Caco-2 (cell line): ENCODE results near the gene MPPE1. TPM values are rescaled to one million over a fixed set of nuclear protein-coding genes. Genes with fewer than 3 reads are reported as not detected.
A peak's percentile ranks its signal among the peaks of the same experiment; 100 is the strongest.

Experiments
- BruUV-seq: library from RNA; stranded (reverse); fragments of 400-500 nt; replicated peaks from 2 replicates; lab custom pipeline; 2021; lab: Mats Ljungman, UMichigan
- CTCF ChIA-PET: fragments of 300-600 bp; sonication (Branson Sonifier 250); formaldehyde crosslinking; loops from one replicate; lab custom pipeline; 2022; ENCODE audit warnings: antibody characterized with exemption; lab: Charles Lee
- POLR2A ChIA-PET: fragments of 300-600 bp; sonication (Branson Sonifier 250); formaldehyde crosslinking; loops from one replicate; lab custom pipeline; 2022; ENCODE audit warnings: antibody characterized with exemption; lab: Charles Lee
- DNase-seq, 2 experiments: peaks; one replicate each; pipeline versions ENCODE4 v3.0.0 to v3.0.0-alpha.2; 2020 to 2022
- H3K27me3 ChIP-seq: replicated peaks from 2 replicates; pipeline ENCODE4 v1.6.0; 2011; ENCODE audit warnings: low read length; ENCODE audit not compliant: control insufficient read depth, insufficient read depth
- H3K36me3 ChIP-seq: 2 replicates; pipeline ENCODE4 v1.5.1; 2011; ENCODE audit warnings: low read length; ENCODE audit not compliant: control insufficient read depth, insufficient read depth
- H3K4me1 ChIP-seq: fragments of 250-450 bp; sonication (Bioruptor Pico); 2 replicates; pipeline ENCODE4 v1.5.1; 2020; ENCODE audit warnings: mild to moderate bottlenecking
- H3K4me3 ChIP-seq: 2 replicates; pipeline ENCODE4 v1.5.1; 2011; ENCODE audit warnings: low read depth, mild to moderate bottlenecking, control low read depth, low read length
- H3K9me3 ChIP-seq: fragments of 250-450 bp; sonication (Bioruptor Pico); 2 replicates; pipeline ENCODE4 v1.5.1; 2020; ENCODE audit warnings: mild to moderate bottlenecking, moderate library complexity
- H3K27ac Mint-ChIP-seq: one replicate; pipeline ENCODE4 v1.8.0; 2022; ENCODE audit warnings: mixed read lengths; ENCODE audit not compliant: unreplicated experiment
- H3K27me3 Mint-ChIP-seq: one replicate; pipeline ENCODE4 v1.8.0; 2022; ENCODE audit warnings: mixed read lengths; ENCODE audit not compliant: insufficient read depth, unreplicated experiment
- H3K36me3 Mint-ChIP-seq: one replicate; pipeline ENCODE4 v1.8.0; 2022; ENCODE audit warnings: mild to moderate bottlenecking, mixed read lengths; ENCODE audit not compliant: insufficient read depth, unreplicated experiment
- H3K4me1 Mint-ChIP-seq: one replicate; pipeline ENCODE4 v1.8.0; 2022; ENCODE audit warnings: low read depth, mixed read lengths; ENCODE audit not compliant: unreplicated experiment
- H3K4me3 Mint-ChIP-seq: one replicate; pipeline ENCODE4 v1.8.0; 2022; ENCODE audit warnings: mild to moderate bottlenecking, moderate library complexity, mixed read lengths; ENCODE audit not compliant: unreplicated experiment
- H3K9me3 Mint-ChIP-seq: one replicate; pipeline ENCODE4 v1.8.0; 2022; ENCODE audit warnings: mixed read lengths; ENCODE audit not compliant: unreplicated experiment
- intact Hi-C: fragments of 100-400 bp; cut with micrococcal nuclease; formaldehyde crosslinking; loops from one replicate; pipeline ENCODE4 v1.10.0; 2022; ENCODE audit not compliant: unreplicated experiment
- total RNA-seq: library from RNA; stranded (reverse); gene quantifications from 2 replicates; pipeline ENCODE4 v1.2.3, GENCODE V29; 2022
- TF ChIP-seq, protein P1 (sequence below), 2 experiments: fragments of 200-600 bp in 1 of 2; IDR thresholded peaks; 1 replicate in 1 of 2; 2 replicates in 1 of 2; pipeline versions ENCODE4 v1.5.1 to v1.8.0; 2011 to 2022; ENCODE audit warnings: antibody characterized with exemption in 1 of 2, control low read depth in 1 of 2, inconsistent platforms in 1 of 2, low read depth in 1 of 2, low read length in 1 of 2, mild to moderate bottlenecking in 1 of 2, moderate library complexity in 1 of 2; ENCODE audit not compliant: insufficient read depth in 1 of 2, severe bottlenecking in 1 of 2, unreplicated experiment in 1 of 2

MPPE1 gene
- total RNA-seq, 1 experiment from 2014 or later: 52.6 TPM

DNA sequence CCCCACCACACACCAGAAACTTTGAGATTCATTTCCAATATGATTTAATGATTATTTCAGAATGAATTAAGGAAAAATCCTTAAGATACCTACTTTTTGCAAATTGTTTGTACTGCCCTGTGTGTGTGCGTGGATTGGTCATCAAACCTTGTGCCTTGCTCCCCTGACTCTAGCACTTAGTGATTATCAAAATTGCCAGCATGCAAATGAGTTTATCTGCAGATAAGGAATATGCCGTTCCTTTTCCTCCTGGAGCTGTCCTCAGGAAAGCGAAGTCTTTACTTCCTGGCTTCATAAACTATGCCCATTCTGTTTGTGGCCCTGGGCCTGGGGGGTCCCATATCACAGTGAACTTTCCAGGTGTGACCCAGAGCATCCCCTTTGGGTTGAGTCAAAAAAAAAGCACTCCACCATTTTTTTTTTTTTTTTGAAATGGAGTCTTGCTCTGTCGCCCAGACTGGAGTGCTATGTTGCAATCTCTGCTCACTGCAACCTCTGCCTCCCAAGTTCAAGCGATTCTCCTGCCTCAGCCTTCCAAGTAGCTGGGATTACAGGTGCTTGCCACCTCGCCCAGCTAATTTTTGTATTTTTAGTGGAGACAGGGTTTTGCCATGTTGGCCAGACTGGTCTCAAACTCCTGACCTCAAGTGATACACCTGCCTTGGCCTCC is 45.5 kb downstream of the MPPE1 start:
- peaks cover 12% of the 10 kb centered on the region for H3K36me3 Mint-ChIP-seq
- peaks cover 37% of the 10 kb centered on the region for H3K4me1 Mint-ChIP-seq
- no peak for DNase-seq
- no peaks in the 10 kb centered on the region for H3K27me3 Mint-ChIP-seq
- TF ChIP-seq, protein P1, sequence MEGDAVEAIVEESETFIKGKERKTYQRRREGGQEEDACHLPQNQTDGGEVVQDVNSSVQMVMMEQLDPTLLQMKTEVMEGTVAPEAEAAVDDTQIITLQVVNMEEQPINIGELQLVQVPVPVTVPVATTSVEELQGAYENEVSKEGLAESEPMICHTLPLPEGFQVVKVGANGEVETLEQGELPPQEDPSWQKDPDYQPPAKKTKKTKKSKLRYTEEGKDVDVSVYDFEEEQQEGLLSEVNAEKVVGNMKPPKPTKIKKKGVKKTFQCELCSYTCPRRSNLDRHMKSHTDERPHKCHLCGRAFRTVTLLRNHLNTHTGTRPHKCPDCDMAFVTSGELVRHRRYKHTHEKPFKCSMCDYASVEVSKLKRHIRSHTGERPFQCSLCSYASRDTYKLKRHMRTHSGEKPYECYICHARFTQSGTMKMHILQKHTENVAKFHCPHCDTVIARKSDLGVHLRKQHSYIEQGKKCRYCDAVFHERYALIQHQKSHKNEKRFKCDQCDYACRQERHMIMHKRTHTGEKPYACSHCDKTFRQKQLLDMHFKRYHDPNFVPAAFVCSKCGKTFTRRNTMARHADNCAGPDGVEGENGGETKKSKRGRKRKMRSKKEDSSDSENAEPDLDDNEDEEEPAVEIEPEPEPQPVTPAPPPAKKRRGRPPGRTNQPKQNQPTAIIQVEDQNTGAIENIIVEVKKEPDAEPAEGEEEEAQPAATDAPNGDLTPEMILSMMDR (IDR thresholded peaks at IDR 0.05; ENCODE audit: insufficient read depth in 1 of 2, low read depth in 1 of 2, low read length in 1 of 2, severe bottlenecking in 1 of 2, unreplicated experiment in 1 of 2): no peak
- H3K4me3 Mint-ChIP-seq: no peak overlapping the region
- Histone ChIP-seq H3K9me3 (no peaks in the 10 kb centered on the region), H3K4me3 (no peak overlapping the region), H3K4me1 (peaks cover 49% of the 10 kb centered on the region), H3K27me3 (no peaks in the 10 kb centered on the region), H3K36me3 (no peaks in the 10 kb centered on the region)
- ChIA-PET POLR2A (no interaction called here), CTCF (no interaction called here)
- intact Hi-C loops: no loop called here
- H3K27ac Mint-ChIP-seq: peak overlapping the region; percentile 62
- BruUV-seq: no TSS peak
- H3K9me3 Mint-ChIP-seq: no peaks in the 10 kb centered on the region

DNA sequence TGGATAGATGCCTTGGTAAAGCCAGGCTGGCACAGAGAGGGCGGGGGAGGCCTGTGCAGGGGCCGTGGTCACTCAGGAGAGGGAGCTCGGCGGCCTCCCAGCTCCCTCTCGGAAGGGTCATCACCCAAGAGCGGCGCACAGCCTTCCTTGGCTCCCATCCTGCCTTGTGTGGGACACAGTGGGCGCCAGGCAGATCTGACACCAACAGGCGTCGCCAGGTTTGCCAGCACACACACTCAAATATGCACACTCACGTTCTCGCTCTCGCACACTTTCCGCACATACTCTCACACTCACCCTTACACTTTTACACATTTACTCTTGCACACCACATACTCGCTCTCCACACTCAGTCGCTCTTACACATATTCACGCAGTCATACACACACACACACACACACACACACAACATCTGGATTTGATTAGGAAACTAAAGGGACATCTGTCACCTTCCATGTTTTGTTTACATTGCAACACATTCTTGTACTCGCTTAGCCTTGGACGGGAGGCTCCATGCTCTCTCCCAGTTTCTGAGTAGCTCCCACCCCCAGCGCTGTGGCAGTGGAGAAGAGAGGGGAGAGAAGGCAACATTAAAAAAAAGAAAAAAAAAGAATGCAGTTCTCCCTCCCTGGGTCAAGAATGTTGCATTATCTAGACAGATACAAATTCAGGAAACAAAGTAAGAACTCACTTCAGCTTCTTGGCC is 46.4 kb downstream of the MPPE1 start:
- H3K27ac Mint-ChIP-seq: peak overlapping the region; percentile 33
- Histone ChIP-seq H3K27me3 (no peaks in the 10 kb centered on the region), H3K4me1 (peaks cover 53% of the 10 kb centered on the region), H3K36me3 (no peaks in the 10 kb centered on the region), H3K4me3 (no peak overlapping the region), H3K9me3 (no peaks in the 10 kb centered on the region)
- no peak for DNase-seq
- TF ChIP-seq, protein P1 (IDR thresholded peaks at IDR 0.05; ENCODE audit: insufficient read depth in 1 of 2, low read depth in 1 of 2, low read length in 1 of 2, severe bottlenecking in 1 of 2, unreplicated experiment in 1 of 2): no peak
- ChIA-PET CTCF (no interaction called here), POLR2A (no interaction called here)
- peaks cover 20% of the 10 kb centered on the region for H3K36me3 Mint-ChIP-seq
- no TSS peak for BruUV-seq
- H3K4me1 Mint-ChIP-seq: peaks cover 44% of the 10 kb centered on the region
- no peaks in the 10 kb centered on the region for H3K9me3 Mint-ChIP-seq
- H3K27me3 Mint-ChIP-seq: no peaks in the 10 kb centered on the region
- H3K4me3 Mint-ChIP-seq: peak overlapping the region; percentile 0
- intact Hi-C loops: no loop called here

- Mint-ChIP-seq H3K9me3 (no peaks in the 10 kb centered on the region), H3K27me3 (no peaks in the 10 kb centered on the region), H3K4me3 (no peak overlapping the region), H3K36me3 (peaks cover 25% of the 10 kb centered on the region), H3K4me1 (peaks cover 44% of the 10 kb centered on the region), H3K27ac (peak overlapping the region; percentile 97)
- DNase-seq: no peak
- Histone ChIP-seq H3K9me3 (no peaks in the 10 kb centered on the region), H3K4me1 (peaks cover 62% of the 10 kb centered on the region), H3K36me3 (no peaks in the 10 kb centered on the region), H3K27me3 (no peaks in the 10 kb centered on the region), H3K4me3 (no peak overlapping the region)
- no TSS peak for BruUV-seq
- ChIA-PET CTCF (no interaction called here), POLR2A (no interaction called here)
- TF ChIP-seq, protein P1 (IDR thresholded peaks at IDR 0.05; ENCODE audit: insufficient read depth in 1 of 2, low read depth in 1 of 2, low read length in 1 of 2, severe bottlenecking in 1 of 2, unreplicated experiment in 1 of 2): no peak
- intact Hi-C loops: no loop called here
Observed at GRCh38 chr18:11860594-11861450, 47.3 kb downstream of the MPPE1 start.
